WTC11 (cell line): Measurements from ENCODE around the gene VWA2. TPM values are rescaled to one million over a fixed set of nuclear protein-coding genes. Genes with fewer than 3 reads are reported as not detected.

Experiments used
- ATAC-seq: fragments of 200-7000 bp; cut with Tn5 transposase; 2 replicates; pipeline ENCODE4 v1.10.0; 2021; ENCODE audit warnings: mild to moderate bottlenecking, moderate library complexity
- CTCF ChIA-PET: fragments of 300-600 bp; sonication (Branson Sonifier 250); formaldehyde crosslinking; loops from one replicate; lab custom pipeline; 2021; ENCODE audit warnings: antibody characterized with exemption; lab: Charles Lee
- POLR2A ChIA-PET: fragments of 350-600 bp; sonication (Branson Sonifier 250); formaldehyde crosslinking; loops from one replicate; lab custom pipeline; 2021; ENCODE audit warnings: antibody characterized with exemption; lab: Charles Lee
- DNase-seq: peaks from one replicate; pipeline ENCODE4 v3.0.0; 2021; ENCODE audit warnings: low spot score
- H3K27ac Mint-ChIP-seq: 2 replicates; pipeline ENCODE4 v1.8.0; 2021; ENCODE audit warnings: mixed read lengths
- H3K27me3 Mint-ChIP-seq: 2 replicates; pipeline ENCODE4 v1.8.0; 2021; ENCODE audit warnings: low read depth, mild to moderate bottlenecking, moderate library complexity, mixed read lengths
- H3K36me3 Mint-ChIP-seq: 2 replicates; pipeline ENCODE4 v1.8.0; 2021; ENCODE audit warnings: mixed read lengths
- H3K4me1 Mint-ChIP-seq: 2 replicates; pipeline ENCODE4 v1.8.0; 2022; ENCODE audit warnings: mixed read lengths
- H3K4me3 Mint-ChIP-seq: 2 replicates; pipeline ENCODE4 v1.8.0; 2021; ENCODE audit warnings: mild to moderate bottlenecking, moderate library complexity, mixed read lengths
- H3K9me3 Mint-ChIP-seq: 2 replicates; pipeline ENCODE4 v1.8.0; 2021; ENCODE audit warnings: mixed read lengths
- CDX4 ChIP-seq: fragments of 250-450 bp; sonication (Bioruptor Pico); IDR thresholded peaks from 2 replicates; pipeline ENCODE4 v1.9.0; 2021; ENCODE audit warnings: moderate library complexity, mild to moderate bottlenecking, inconsistent platforms, borderline replicate concordance
- ELF4 ChIP-seq: sonication (generic); formaldehyde crosslinking; IDR thresholded peaks from 2 replicates; pipeline ENCODE4 v1.8.1; 2022; ENCODE audit warnings: low read depth, mild to moderate bottlenecking, moderate library complexity, missing genetic modification reagents
- EMX1 ChIP-seq: fragments of 250-450 bp; sonication (Bioruptor Pico); IDR thresholded peaks from 2 replicates; pipeline ENCODE4 v1.8.0; 2021; ENCODE audit warnings: mild to moderate bottlenecking
- FOXJ3 ChIP-seq: sonication (generic); formaldehyde crosslinking; IDR thresholded peaks from 2 replicates; pipeline ENCODE4 v1.9.0; 2021; ENCODE audit warnings: missing genetic modification reagents, mild to moderate bottlenecking, borderline replicate concordance
- GABPB1 ChIP-seq: sonication (generic); formaldehyde crosslinking; IDR thresholded peaks from 2 replicates; pipeline ENCODE4 v1.8.1; 2023; ENCODE audit warnings: mild to moderate bottlenecking, missing genetic modification reagents
- HMGXB4 ChIP-seq: sonication (generic); formaldehyde crosslinking; IDR thresholded peaks from 2 replicates; pipeline ENCODE4 v1.8.1; 2023; ENCODE audit warnings: mild to moderate bottlenecking, moderate library complexity, missing genetic modification reagents
- IRF1 ChIP-seq: sonication (generic); formaldehyde crosslinking; IDR thresholded peaks from 2 replicates; pipeline ENCODE4 v1.8.0; 2023; ENCODE audit warnings: missing genetic modification reagents
- MAX ChIP-seq: sonication (generic); formaldehyde crosslinking; IDR thresholded peaks from 2 replicates; pipeline ENCODE4 v1.8.0; 2022; ENCODE audit warnings: mild to moderate bottlenecking, missing genetic modification reagents
- MXD4 ChIP-seq: fragments of 250-450 bp; sonication (Bioruptor Pico); IDR thresholded peaks from 2 replicates; pipeline ENCODE4 v1.8.0; 2021; ENCODE audit warnings: mild to moderate bottlenecking, moderate library complexity, borderline replicate concordance
- NFE2L1 ChIP-seq: sonication (generic); formaldehyde crosslinking; IDR thresholded peaks from 2 replicates; pipeline ENCODE4 v1.8.1; 2023; ENCODE audit warnings: missing genetic modification reagents
- NR2C2 ChIP-seq: sonication (generic); formaldehyde crosslinking; IDR thresholded peaks from 2 replicates; pipeline ENCODE4 v1.8.0; 2022; ENCODE audit warnings: mild to moderate bottlenecking, missing genetic modification reagents
- SP1 ChIP-seq: sonication (generic); formaldehyde crosslinking; conservative IDR thresholded peaks from 2 replicates; pipeline ENCODE4 v1.8.1; 2022; ENCODE audit warnings: missing genetic modification reagents
- ZNF423 ChIP-seq: fragments of 250-450 bp; sonication (Bioruptor Pico); IDR thresholded peaks from 2 replicates; pipeline ENCODE4 v2.1.2; 2022; ENCODE audit warnings: mild to moderate bottlenecking, moderate library complexity
- ZNF532 ChIP-seq: fragments of 250-450 bp; sonication (Bioruptor Pico); IDR thresholded peaks from 2 replicates; pipeline ENCODE4 v1.9.0; 2021; ENCODE audit warnings: mild to moderate bottlenecking, borderline replicate concordance
- total RNA-seq: library from RNA; stranded (reverse); gene quantifications from 3 replicates; pipeline ENCODE4 v1.2.3, GENCODE V29; 2021
- TF ChIP-seq, protein P1 (sequence below): sonication (generic); formaldehyde crosslinking; IDR thresholded peaks from 2 replicates; pipeline ENCODE4 v1.8.0; 2022; ENCODE audit warnings: missing genetic modification reagents
- TF ChIP-seq, protein P2 (sequence below): sonication (generic); formaldehyde crosslinking; IDR thresholded peaks from 2 replicates; pipeline ENCODE4 v1.8.0; 2023; ENCODE audit warnings: missing genetic modification reagents, mild to moderate bottlenecking, borderline replicate concordance
- TF ChIP-seq, protein P3 (sequence below): sonication (generic); formaldehyde crosslinking; conservative IDR thresholded peaks from 2 replicates; pipeline ENCODE4 v1.8.1; 2022; ENCODE audit warnings: mild to moderate bottlenecking, missing genetic modification reagents
- TF ChIP-seq, protein P4 (sequence below): sonication (generic); formaldehyde crosslinking; conservative IDR thresholded peaks from 2 replicates; pipeline ENCODE4 v1.8.1; 2023; ENCODE audit warnings: mild to moderate bottlenecking, low read depth, missing genetic modification reagents, moderate library complexity

Gene VWA2
- total RNA-seq, 1 experiment from 2014 or later, result 2.1 TPM

DNA sequence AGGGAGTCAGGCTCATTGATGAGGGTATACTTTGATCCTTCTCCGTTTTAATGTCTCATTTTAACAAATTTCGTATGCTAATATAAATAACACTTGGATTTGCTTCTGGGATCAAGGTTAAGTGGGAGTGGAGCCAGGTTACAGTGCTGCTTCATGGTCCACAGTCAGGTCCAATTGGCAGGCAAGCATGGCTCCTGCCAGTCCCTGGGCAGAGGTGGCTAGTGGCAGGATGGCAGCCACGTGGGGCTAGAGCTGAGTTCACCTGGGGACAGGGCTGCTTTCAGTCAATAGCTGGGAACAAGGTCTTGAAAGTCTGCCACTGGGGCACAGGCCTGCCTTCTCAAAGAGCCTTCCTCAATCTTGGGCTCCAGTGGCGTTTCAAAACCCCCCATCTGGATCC, 16.0 kb upstream of the VWA2 start:
- TF ChIP-seq IRF1 (CRISPR knock-in tag) (no peak), NR2C2 (no peak), CDX4 (CRISPR knock-in tag) (no peak), ZNF423 (CRISPR knock-in tag) (no peak), NFE2L1 (no peak), MAX (no peak), HMGXB4 (no peak), ELF4 (CRISPR knock-in tag) (no peak), SP1 (no peak), EMX1 (CRISPR knock-in tag) (no peak), FOXJ3 (no peak), ZNF532 (CRISPR knock-in tag) (no peak), MXD4 (CRISPR knock-in tag) (no peak), GABPB1 (CRISPR knock-in tag) (no peak)
- TF ChIP-seq, protein P1, sequence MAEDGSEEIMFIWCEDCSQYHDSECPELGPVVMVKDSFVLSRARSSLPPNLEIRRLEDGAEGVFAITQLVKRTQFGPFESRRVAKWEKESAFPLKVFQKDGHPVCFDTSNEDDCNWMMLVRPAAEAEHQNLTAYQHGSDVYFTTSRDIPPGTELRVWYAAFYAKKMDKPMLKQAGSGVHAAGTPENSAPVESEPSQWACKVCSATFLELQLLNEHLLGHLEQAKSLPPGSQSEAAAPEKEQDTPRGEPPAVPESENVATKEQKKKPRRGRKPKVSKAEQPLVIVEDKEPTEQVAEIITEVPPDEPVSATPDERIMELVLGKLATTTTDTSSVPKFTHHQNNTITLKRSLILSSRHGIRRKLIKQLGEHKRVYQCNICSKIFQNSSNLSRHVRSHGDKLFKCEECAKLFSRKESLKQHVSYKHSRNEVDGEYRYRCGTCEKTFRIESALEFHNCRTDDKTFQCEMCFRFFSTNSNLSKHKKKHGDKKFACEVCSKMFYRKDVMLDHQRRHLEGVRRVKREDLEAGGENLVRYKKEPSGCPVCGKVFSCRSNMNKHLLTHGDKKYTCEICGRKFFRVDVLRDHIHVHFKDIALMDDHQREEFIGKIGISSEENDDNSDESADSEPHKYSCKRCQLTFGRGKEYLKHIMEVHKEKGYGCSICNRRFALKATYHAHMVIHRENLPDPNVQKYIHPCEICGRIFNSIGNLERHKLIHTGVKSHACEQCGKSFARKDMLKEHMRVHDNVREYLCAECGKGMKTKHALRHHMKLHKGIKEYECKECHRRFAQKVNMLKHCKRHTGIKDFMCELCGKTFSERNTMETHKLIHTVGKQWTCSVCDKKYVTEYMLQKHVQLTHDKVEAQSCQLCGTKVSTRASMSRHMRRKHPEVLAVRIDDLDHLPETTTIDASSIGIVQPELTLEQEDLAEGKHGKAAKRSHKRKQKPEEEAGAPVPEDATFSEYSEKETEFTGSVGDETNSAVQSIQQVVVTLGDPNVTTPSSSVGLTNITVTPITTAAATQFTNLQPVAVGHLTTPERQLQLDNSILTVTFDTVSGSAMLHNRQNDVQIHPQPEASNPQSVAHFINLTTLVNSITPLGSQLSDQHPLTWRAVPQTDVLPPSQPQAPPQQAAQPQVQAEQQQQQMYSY (CRISPR knock-in tag), result no peak
- TF ChIP-seq, protein P2, sequence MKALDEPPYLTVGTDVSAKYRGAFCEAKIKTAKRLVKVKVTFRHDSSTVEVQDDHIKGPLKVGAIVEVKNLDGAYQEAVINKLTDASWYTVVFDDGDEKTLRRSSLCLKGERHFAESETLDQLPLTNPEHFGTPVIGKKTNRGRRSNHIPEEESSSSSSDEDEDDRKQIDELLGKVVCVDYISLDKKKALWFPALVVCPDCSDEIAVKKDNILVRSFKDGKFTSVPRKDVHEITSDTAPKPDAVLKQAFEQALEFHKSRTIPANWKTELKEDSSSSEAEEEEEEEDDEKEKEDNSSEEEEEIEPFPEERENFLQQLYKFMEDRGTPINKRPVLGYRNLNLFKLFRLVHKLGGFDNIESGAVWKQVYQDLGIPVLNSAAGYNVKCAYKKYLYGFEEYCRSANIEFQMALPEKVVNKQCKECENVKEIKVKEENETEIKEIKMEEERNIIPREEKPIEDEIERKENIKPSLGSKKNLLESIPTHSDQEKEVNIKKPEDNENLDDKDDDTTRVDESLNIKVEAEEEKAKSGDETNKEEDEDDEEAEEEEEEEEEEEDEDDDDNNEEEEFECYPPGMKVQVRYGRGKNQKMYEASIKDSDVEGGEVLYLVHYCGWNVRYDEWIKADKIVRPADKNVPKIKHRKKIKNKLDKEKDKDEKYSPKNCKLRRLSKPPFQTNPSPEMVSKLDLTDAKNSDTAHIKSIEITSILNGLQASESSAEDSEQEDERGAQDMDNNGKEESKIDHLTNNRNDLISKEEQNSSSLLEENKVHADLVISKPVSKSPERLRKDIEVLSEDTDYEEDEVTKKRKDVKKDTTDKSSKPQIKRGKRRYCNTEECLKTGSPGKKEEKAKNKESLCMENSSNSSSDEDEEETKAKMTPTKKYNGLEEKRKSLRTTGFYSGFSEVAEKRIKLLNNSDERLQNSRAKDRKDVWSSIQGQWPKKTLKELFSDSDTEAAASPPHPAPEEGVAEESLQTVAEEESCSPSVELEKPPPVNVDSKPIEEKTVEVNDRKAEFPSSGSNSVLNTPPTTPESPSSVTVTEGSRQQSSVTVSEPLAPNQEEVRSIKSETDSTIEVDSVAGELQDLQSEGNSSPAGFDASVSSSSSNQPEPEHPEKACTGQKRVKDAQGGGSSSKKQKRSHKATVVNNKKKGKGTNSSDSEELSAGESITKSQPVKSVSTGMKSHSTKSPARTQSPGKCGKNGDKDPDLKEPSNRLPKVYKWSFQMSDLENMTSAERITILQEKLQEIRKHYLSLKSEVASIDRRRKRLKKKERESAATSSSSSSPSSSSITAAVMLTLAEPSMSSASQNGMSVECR (CRISPR knock-in tag), result no peak
- TF ChIP-seq, protein P3, sequence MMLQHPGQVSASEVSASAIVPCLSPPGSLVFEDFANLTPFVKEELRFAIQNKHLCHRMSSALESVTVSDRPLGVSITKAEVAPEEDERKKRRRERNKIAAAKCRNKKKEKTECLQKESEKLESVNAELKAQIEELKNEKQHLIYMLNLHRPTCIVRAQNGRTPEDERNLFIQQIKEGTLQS (CRISPR knock-in tag), result no peak
- TF ChIP-seq, protein P4, sequence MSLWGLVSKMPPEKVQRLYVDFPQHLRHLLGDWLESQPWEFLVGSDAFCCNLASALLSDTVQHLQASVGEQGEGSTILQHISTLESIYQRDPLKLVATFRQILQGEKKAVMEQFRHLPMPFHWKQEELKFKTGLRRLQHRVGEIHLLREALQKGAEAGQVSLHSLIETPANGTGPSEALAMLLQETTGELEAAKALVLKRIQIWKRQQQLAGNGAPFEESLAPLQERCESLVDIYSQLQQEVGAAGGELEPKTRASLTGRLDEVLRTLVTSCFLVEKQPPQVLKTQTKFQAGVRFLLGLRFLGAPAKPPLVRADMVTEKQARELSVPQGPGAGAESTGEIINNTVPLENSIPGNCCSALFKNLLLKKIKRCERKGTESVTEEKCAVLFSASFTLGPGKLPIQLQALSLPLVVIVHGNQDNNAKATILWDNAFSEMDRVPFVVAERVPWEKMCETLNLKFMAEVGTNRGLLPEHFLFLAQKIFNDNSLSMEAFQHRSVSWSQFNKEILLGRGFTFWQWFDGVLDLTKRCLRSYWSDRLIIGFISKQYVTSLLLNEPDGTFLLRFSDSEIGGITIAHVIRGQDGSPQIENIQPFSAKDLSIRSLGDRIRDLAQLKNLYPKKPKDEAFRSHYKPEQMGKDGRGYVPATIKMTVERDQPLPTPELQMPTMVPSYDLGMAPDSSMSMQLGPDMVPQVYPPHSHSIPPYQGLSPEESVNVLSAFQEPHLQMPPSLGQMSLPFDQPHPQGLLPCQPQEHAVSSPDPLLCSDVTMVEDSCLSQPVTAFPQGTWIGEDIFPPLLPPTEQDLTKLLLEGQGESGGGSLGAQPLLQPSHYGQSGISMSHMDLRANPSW, result no peak
- no peaks in the 10 kb centered on the region for H3K36me3 Mint-ChIP-seq
- POLR2A ChIA-PET, result interaction anchor here (0.6 kb wide), 1 partner anchor 48 kb away, joined by 3 read pairs; no protein-coding TSS in a partner anchor
- no peak overlapping the region for H3K4me3 Mint-ChIP-seq
- ATAC-seq (no peak), DNase-seq (no peak)
- no peaks in the 10 kb centered on the region for H3K27me3 Mint-ChIP-seq
- H3K4me1 Mint-ChIP-seq, result no peaks in the 10 kb centered on the region
- CTCF ChIA-PET, result no interaction called here
- no peaks in the 10 kb centered on the region for H3K9me3 Mint-ChIP-seq
- no peak overlapping the region for H3K27ac Mint-ChIP-seq
